ENCODE measurements around the gene PITX2. TPM values are rescaled to one million over a fixed set of nuclear protein-coding genes. Genes with fewer than 3 reads are reported as not detected.
A peak's percentile ranks its signal among the peaks of the same experiment; 100 is the strongest.

PITX2 gene
- not detected for polyA plus RNA-seq (ENCODE audit: low read depth in 6 of 6)

DNA sequence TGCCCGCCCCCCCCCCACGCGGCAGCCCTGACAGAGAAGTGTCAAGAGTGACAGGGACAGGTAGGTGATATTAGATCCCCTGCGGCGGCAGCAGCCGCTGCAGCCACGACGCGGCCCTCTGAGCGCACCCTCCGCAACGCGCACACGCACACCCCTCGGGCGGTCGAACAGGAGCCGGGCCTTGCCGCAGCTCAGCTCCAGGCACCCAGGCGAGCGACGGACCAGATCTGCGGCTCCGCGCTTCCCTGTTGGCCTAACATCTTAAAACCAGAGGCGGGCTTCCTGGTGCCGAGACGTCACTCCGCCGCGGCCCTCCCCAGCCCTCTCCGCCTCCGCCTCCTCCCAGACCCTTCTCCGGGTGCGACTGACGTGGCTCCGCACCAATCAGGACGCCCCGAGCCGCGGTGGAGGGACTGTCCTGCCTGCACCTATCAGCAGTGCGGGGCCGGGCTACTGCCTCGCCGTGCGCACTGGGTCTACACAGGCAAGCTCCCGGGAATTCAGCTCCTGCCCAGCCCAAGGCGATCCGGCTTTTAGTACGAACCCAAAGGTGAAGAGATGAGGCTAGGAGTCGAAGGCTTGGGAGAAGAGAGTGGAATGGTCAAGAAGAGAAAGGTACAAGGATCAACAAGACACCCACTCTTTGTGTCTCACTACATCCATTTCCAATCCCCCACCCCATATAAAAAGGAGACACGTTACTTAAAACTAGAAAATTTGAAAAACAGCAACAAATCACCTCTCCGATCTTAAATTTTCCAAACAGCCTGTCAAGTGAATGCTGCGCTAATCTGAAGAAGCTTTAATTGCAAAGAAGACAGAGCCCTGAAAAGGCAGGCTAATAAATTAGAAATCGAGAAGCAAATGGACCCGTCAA, at the start of gene PITX2:
Gene PITX2, minus strand, starts transcription at position 237 of the 877 bp plus-strand sequence. CDS start 617 bp downstream, outside the sequence.
- H3K4me1 Mint-ChIP-seq, result peaks cover 10 to 40% (median 34%) of the 10 kb centered on the region in 3 donors
- H3K27me3 Mint-ChIP-seq, result peaks cover 74 to 98% (median 93%) of the 10 kb centered on the region in 3 donors
- ATAC-seq (ENCODE audit: low read depth in 2 of 2) (peak; percentile 21 to 37), DNase-seq (no peak)
- peaks cover 7 to 30% of the 10 kb centered on the region in 2 donors for H3K36me3 Mint-ChIP-seq
- peak within 1 kb of the TSS; percentile 58 to 87 (median 76) for H3K4me3 Mint-ChIP-seq
- peaks cover 0 to 58% (median 16%) of the 10 kb centered on the region in 7 donors for H3K9me3 Mint-ChIP-seq
- peak within 1 kb of the TSS in 4 of 6 donors; percentile 51 to 67 (median 59) for H3K27ac Mint-ChIP-seq

DNA sequence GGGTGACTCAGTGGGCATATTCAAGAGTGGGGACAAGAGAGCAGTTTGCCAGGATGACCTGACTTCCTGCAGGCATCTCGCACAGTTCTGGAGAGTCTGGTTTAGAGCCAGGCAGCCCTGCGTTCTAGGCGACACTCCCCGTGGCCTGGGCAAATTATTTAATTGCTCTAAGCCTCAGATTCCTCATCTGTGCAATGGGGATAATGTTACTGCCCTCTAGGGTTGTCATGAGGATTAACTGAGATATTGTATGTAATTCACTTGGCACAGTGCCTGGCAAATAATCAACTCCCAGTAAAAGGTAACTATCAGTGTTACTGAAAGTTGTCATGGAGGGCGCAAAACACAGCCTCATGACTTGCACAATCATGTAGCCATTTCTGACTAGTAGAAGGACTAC, 48.8 kb upstream of the PITX2 start:
- Mint-ChIP-seq H3K4me3 (no peak overlapping the region), H3K9me3 (peaks cover 0 to 2% (median 0%) of the 10 kb centered on the region in 7 donors), H3K4me1 (no peaks in the 10 kb centered on the region), H3K27me3 (peaks cover 10 to 16% (median 11%) of the 10 kb centered on the region in 3 donors), H3K36me3 (no peaks in the 10 kb centered on the region), H3K27ac (no peak overlapping the region)
- DNase-seq (no peak), ATAC-seq (ENCODE audit: low read depth in 2 of 2) (no peak)

DNA sequence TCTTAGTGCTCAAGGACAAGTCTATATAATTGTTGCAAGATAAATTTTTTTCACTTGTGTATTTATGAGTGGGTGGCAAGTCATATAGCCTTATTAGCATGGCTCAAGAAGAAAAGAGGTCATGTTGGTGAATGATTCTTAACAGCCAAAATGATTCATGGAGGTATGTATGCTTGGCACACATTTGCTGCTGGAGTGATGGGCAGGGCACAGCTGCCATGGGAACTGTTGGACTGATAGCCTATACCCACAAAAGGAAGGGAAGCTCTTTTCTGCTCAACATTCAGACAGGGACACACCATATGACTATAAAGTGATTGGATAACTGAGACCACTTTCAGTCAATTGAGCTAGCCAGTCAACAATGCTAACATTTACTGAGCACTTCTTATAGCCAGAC, 46.8 kb upstream of the PITX2 start:
- Mint-ChIP-seq H3K9me3 (peaks cover 0 to 4% (median 0%) of the 10 kb centered on the region in 7 donors), H3K4me1 (no peaks in the 10 kb centered on the region), H3K27ac (no peak overlapping the region), H3K4me3 (no peak overlapping the region), H3K36me3 (no peaks in the 10 kb centered on the region), H3K27me3 (peaks cover 10 to 17% (median 10%) of the 10 kb centered on the region in 3 donors)
- no peak for DNase-seq
- no peak for ATAC-seq (ENCODE audit: low read depth in 2 of 2)

DNA sequence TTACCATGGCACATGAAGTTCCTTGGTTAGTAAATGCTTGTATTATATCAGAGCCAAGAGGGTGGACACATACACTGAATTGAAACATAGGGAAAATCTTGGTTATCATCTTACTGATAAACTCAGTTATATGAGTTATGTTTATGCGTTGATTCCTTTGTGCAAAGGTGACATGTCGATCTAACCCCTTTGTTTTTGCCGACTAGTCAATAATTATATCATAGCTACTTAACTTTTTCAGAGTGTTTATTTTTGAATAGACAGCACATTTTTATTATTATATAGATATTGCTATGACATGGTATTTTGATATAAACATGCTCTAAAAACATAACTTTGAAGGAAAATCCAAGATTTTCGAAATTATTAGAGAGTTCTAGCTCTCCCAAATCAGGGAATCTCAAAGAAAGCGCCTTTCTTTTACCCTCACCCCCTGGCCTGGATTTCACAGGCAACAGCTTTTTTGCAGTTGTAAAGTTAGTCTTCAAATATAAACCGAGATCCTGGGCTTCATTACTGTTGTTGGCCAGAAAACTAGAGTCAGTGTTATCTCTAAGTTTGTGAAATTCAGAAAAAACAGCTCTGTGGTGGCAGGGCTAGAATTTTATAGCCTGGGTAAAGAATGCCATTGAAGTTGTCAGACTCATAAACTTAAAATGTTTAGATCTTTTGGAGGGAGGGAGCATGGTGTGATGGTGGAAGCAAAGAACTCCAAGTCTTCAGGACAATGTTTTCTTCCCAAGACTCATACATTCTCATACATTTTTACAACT, 45.8 kb upstream of the PITX2 start:
- H3K4me3 Mint-ChIP-seq, result no peak overlapping the region
- H3K4me1 Mint-ChIP-seq, result no peaks in the 10 kb centered on the region
- ATAC-seq (ENCODE audit: low read depth in 2 of 2) (no peak), DNase-seq (no peak)
- H3K36me3 Mint-ChIP-seq, result no peaks in the 10 kb centered on the region
- H3K9me3 Mint-ChIP-seq, result peaks cover 0 to 5% (median 0%) of the 10 kb centered on the region in 7 donors
- peaks cover 8 to 27% (median 12%) of the 10 kb centered on the region in 3 donors for H3K27me3 Mint-ChIP-seq
- no peak overlapping the region for H3K27ac Mint-ChIP-seq

DNA sequence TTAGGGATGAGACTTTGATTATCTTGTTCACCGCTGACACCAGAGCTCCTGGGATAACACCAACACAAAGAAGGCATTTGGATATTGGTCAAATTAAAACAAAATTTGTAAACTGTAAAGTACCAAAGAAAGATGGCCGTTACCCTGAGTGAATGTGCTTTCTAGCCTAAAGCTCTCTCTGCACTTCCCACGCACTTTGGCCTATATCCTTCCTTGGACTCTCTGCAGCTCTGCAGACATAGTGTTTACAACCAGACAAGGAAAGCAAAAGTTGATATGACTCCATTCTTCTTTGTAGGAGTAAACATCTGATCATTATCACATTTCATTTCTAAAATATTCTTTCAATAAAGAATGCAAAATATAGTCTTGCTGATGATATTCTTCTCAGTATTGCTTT, 44.8 kb upstream of the PITX2 start:
- Mint-ChIP-seq H3K9me3 (peaks cover 0 to 5% (median 0%) of the 10 kb centered on the region in 7 donors), H3K27me3 (peaks cover 8 to 27% (median 11%) of the 10 kb centered on the region in 3 donors), H3K4me3 (peak overlapping the region in 1 of 8 donors; percentile 35), H3K4me1 (no peaks in the 10 kb centered on the region), H3K36me3 (no peaks in the 10 kb centered on the region), H3K27ac (no peak overlapping the region)
- no peak for ATAC-seq (ENCODE audit: low read depth in 2 of 2)
- DNase-seq, result no peak

DNA sequence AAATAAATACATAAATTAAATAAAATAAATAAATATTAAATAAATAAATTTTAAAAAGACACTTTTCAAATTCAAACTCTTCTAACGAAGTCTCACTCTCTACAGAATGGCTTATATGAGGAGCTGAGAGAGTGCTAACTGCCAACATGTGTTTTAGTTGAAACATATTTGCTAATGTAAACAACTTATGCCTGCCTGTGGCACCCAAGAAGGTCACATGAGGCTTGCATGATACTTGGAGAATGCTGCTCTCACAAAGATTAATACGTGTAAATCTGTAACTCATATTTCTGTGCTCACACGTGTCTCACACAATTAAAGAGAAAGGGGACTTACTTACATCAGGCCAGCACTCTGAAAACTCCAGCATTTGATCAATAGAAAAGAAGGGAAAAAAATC, 43.2 kb upstream of the PITX2 start:
- Mint-ChIP-seq H3K36me3 (no peaks in the 10 kb centered on the region), H3K27me3 (peaks cover 14 to 34% (median 14%) of the 10 kb centered on the region in 3 donors), H3K27ac (no peak overlapping the region), H3K4me3 (no peak overlapping the region), H3K4me1 (no peaks in the 10 kb centered on the region), H3K9me3 (peaks cover 0 to 5% (median 0%) of the 10 kb centered on the region in 7 donors)
- ATAC-seq (ENCODE audit: low read depth in 2 of 2) (no peak), DNase-seq (no peak)

DNA sequence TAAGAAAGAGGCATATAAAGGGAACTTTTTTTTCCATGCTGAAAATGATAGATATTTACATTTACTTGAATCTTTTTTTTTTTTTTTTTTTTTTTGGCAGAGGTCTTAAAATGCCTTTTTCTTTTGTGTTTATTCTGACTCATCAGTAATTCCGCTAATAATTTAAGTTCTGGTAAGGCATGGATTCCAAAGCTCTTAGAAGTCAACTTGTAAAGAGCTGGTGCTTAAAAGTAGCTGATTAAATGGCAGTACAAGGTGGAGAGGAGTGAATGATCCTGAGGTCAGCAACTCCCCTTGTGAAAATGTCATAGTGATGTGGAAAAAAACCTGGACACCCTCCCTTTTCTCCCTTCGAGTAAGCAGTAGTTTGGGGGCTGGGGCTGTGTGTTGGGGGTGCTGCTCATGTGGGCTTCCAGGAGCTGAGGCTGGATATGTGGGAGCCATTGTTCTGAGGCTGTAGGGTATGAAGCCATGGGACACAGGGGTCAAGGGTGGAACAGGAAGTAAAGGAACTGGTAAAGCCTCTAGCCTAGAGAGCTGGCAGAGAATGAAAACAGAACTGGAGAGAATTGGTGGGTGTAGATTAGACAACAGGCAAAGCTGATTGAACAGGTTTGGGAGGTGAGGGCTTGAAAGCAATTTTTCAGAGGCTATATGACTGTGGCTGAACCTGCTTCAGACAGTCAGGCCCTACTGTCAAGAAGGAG, 41.0 kb upstream of the PITX2 start:
- Mint-ChIP-seq H3K36me3 (no peaks in the 10 kb centered on the region), H3K9me3 (peaks cover 0 to 6% (median 2%) of the 10 kb centered on the region in 7 donors), H3K4me1 (no peaks in the 10 kb centered on the region), H3K27me3 (peaks cover 19 to 38% (median 21%) of the 10 kb centered on the region in 3 donors), H3K4me3 (no peak overlapping the region), H3K27ac (no peak overlapping the region)
- no peak for DNase-seq
- ATAC-seq (ENCODE audit: low read depth in 2 of 2), result no peak

DNA sequence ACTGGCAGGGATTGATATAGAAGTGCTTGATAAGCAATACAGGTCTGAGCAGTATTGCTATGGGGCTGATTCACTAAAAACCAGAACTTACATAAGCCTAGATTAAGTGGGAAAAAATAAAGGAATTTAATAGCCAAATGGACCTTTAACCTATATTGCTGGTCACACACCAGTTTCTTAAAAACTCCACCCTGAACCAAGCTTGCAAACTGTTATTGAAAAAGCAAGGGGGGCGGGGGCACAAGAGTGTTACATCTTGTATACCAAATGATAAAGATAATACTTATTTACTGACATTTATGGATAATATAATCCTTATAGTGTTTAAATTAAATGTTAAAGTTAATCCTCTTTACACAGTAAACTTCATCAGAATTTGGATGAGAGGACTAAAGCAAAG, 40.3 kb upstream of the PITX2 start:
- Mint-ChIP-seq H3K4me3 (no peak overlapping the region), H3K27me3 (peaks cover 19 to 42% (median 26%) of the 10 kb centered on the region in 3 donors), H3K27ac (no peak overlapping the region), H3K4me1 (no peaks in the 10 kb centered on the region), H3K36me3 (no peaks in the 10 kb centered on the region), H3K9me3 (peaks cover 0 to 9% (median 2%) of the 10 kb centered on the region in 7 donors)
- DNase-seq (no peak), ATAC-seq (ENCODE audit: low read depth in 2 of 2) (no peak)

DNA sequence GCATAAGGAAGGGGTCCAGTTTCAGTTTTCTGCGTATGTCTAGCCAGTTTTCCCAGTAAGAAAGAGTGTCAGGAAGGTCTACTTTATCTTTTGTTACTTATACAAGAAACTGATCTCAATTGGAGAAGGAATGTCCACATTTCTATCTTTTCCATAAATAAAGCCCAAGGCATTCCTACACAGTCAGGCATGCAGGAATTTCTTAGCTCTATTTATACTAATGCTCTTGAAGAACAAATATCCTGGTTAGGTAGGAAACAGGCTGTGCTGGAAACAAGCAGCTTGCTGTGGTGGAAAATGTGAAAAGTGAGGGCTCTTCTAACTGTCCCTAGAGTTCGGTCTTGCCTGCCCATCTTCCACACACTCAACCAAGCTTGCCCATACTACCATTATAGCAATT, 37.9 kb upstream of the PITX2 start:
- no peaks in the 10 kb centered on the region for H3K4me1 Mint-ChIP-seq
- DNase-seq (no peak), ATAC-seq (ENCODE audit: low read depth in 2 of 2) (no peak)
- H3K4me3 Mint-ChIP-seq, result no peak overlapping the region
- no peaks in the 10 kb centered on the region for H3K36me3 Mint-ChIP-seq
- no peak overlapping the region for H3K27ac Mint-ChIP-seq
- peaks cover 0 to 13% (median 2%) of the 10 kb centered on the region in 7 donors for H3K9me3 Mint-ChIP-seq
- peaks cover 22 to 43% (median 28%) of the 10 kb centered on the region in 3 donors for H3K27me3 Mint-ChIP-seq

DNA sequence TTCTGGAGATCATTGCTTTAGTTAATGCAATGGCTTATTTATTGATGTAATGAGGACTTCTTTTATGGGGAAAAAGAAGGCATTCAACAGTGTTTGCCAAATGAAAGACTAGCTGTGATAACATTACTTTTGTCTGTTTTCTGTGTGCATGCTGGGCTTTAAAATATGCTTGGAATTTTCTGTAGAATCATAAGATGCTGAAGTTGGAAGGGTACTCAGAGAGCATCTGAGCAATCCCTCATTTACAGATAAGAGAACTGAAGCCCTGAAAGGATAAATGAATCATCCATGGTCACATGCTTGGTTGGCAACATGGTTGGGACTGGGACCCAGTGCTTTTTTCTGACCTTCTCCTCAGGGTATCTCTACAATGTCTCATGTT, 31.4 kb upstream of the PITX2 start:
- Mint-ChIP-seq H3K27ac (no peak overlapping the region), H3K27me3 (peaks cover 12 to 19% (median 16%) of the 10 kb centered on the region in 3 donors), H3K4me3 (no peak overlapping the region), H3K9me3 (peaks cover 0 to 16% (median 2%) of the 10 kb centered on the region in 7 donors), H3K4me1 (no peaks in the 10 kb centered on the region), H3K36me3 (no peaks in the 10 kb centered on the region)
- ATAC-seq (ENCODE audit: low read depth in 2 of 2) (no peak), DNase-seq (no peak)

DNA sequence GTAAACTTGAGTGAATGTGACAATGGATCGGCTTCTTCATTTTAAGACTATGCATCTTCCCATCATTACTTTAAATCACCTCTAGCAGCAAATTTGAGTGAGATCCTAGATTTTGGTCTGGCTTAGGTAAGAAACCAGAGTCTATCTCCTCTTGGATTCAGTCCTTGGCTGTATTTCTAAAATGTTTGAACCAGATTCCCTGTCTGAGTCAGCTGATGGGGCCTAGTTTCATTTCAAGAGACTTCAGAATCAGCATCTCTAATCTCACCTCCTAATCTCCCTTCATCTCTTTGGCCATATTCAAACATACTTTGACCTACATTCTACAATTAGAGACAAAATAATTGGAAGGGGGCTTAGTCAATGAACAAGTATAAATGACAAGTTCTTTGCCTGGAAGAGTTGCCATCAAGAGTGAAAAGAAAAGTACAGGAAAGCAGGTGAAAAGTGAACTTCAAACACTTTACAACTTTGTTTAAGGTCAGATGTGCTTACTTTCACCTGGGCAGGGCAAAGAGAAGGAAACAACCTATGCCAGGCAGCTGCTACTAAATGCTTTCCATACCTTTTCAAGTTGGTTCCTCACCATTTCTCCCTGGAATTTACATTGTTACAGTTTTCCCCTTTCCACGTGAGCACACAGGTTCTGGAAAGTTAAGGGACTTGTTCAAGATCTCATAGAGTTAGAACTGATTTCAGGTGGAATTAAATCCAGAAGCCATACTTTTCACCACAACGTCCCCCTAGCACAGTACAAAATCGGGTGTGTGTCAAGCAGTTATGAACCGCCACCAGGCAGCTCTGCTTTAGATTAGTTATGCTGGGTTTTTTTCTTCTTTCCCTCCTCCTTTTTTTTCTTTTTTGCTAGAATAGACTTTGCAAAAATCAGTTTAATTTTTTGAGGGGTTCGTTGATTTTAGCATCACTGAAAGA, 30.7 kb upstream of the PITX2 start:
- H3K9me3 Mint-ChIP-seq, result peaks cover 0 to 12% (median 0%) of the 10 kb centered on the region in 7 donors
- no peak overlapping the region for H3K27ac Mint-ChIP-seq
- H3K4me1 Mint-ChIP-seq, result no peaks in the 10 kb centered on the region
- no peak overlapping the region for H3K4me3 Mint-ChIP-seq
- H3K36me3 Mint-ChIP-seq, result no peaks in the 10 kb centered on the region
- no peak for ATAC-seq (ENCODE audit: low read depth in 2 of 2)
- no peak for DNase-seq
- peaks cover 10 to 14% (median 12%) of the 10 kb centered on the region in 3 donors for H3K27me3 Mint-ChIP-seq

DNA sequence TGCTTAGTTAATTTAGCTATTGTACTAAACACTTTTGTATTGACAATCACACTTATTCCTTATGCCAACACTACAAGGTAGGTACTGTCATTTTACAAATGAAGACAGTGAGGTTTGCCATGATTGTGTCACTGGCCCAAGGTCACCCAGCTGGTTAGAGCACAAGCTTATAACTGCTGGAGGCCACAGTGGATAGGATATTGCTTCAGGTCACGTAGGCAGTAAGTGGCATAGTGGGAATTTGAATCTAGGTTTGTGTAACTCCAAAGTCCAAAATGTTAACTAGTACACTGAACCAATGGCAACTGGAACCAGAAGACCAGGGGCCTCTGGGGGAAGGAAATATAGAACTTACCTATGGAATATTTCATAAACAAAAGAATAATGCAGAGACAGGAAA, 21.1 kb upstream of the PITX2 start:
- peaks cover 67 to 77% (median 70%) of the 10 kb centered on the region in 3 donors for H3K27me3 Mint-ChIP-seq
- H3K27ac Mint-ChIP-seq, result no peak overlapping the region
- H3K4me1 Mint-ChIP-seq, result peaks cover 0 to 2% (median 0%) of the 10 kb centered on the region in 3 donors
- no peaks in the 10 kb centered on the region for H3K36me3 Mint-ChIP-seq
- no peak for DNase-seq
- ATAC-seq (ENCODE audit: low read depth in 2 of 2), result no peak
- no peak overlapping the region for H3K4me3 Mint-ChIP-seq
- H3K9me3 Mint-ChIP-seq, result peaks cover 0 to 15% (median 2%) of the 10 kb centered on the region in 7 donors
